ENCODE data around the gene PLCB1. TPM values are rescaled to one million over a fixed set of nuclear protein-coding genes. Genes with fewer than 3 reads are reported as not detected.

Gene PLCB1
- total and polyA plus RNA-seq, 10 of the 15 experiments (the other 5 are each of a cell fraction or from before 2014, with no cell fraction given), result 0.05 to 5.3 (median 0.17) TPM; not detected in 1

DNA sequence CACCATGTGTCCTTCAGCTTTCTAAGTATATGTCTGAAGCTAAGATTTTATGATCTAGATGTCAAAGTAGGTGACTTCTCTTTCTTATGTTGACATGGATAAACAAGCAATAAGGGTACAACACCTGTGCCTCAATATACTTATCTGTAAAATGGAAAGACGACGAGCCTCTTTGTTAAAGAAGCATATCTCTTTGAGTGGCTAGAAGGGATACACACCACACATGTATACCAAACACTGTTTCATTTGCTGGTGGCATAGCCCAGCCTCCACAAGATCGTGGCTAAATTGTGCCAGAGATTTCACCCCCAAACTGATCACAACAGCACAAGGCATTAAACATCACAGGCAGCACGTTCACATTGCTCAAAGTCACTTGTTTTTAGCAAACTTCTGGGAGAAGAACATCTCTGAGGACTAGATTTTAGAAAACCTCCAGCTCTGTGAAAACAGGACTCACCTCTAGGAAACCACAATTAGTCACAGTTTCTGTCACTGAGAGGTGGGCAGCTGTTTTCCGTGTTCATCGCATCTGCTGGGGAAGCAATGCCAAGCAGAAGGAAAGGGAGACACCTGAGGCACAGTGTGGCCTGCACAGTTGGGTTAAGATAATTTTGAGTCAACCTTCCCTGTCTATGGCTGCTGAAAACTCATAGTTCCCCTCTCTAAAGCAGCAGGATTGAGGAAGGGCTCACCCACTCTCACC is 673.8 kb downstream of the PLCB1 start:
- Histone ChIP-seq H4K20me1 (ENCODE audit: control insufficient read depth, insufficient read depth) (no peaks in the 10 kb centered on the region), H3K4me3 (no peak overlapping the region), H3K9ac (ENCODE audit: control insufficient read depth, insufficient read depth, low read length) (no peak overlapping the region), H3K4me1 (ENCODE audit: control insufficient read depth, insufficient read depth, low read length) (no peaks in the 10 kb centered on the region), H3K36me3 (ENCODE audit: control insufficient read depth in 2 of 2, insufficient read depth in 2 of 2, low read length in 1 of 2) (no peaks in the 10 kb centered on the region), H3K27me3 (replicated peaks in 1 of 2; ENCODE audit: control insufficient read depth in 2 of 2, insufficient read depth in 2 of 2, low read length in 1 of 2) (no peaks in the 10 kb centered on the region), H2AFZ (ENCODE audit: control insufficient read depth, low read depth, low read length) (no peak overlapping the region), H3K79me2 (ENCODE audit: control insufficient read depth, insufficient read depth, low read length) (no peaks in the 10 kb centered on the region), H3K27ac (ENCODE audit: control insufficient read depth, insufficient read depth) (no peak overlapping the region), H3K4me2 (ENCODE audit: control insufficient read depth, insufficient read depth) (no peak overlapping the region), H3K9me3 (replicated peaks; ENCODE audit: control insufficient read depth, insufficient read depth, low read length) (no peaks in the 10 kb centered on the region)
- in situ Hi-C loops (cut with MboI), result no loop called here
- DNase-seq (ENCODE audit: low read depth, low spot score), result no peak
- no peak for FAIRE-seq
- POLR2A ChIA-PET, result no interaction called here
- WGBS (ENCODE audit: insufficient coverage, insufficient replicate concordance, low lambda C conversion rate, missing lambda C conversion rate), result 28% methylated on average over 6 of the region's 6 CpGs
- intact Hi-C loops (cut with micrococcal nuclease; ENCODE audit: unreplicated experiment), result no loop called here
- SMC1A ChIA-PET (ENCODE audit: uncharacterized antibody, unreplicated experiment), result interaction anchor here (1.0 kb wide), 1 partner anchor 16 kb away, joined by 3 read pairs; no protein-coding TSS in a partner anchor
- CTCF ChIA-PET, result interaction anchor here (1.0 kb wide), 1 partner anchor 48 kb away, joined by 3 read pairs; no protein-coding TSS in a partner anchor
- BruUV-seq (replicated peaks), result no TSS peak
- peak; percentile 38; the same call in 2 of the 3 replicates for ATAC-seq
- RAD21 ChIA-PET (ENCODE audit: unreplicated experiment), result no interaction called here
- no peak for TF ChIP-seq FOS (IDR thresholded peaks at IDR 0.05; ENCODE audit: borderline replicate concordance, extremely low read depth, insufficient read length)
- no peak for TF ChIP-seq YBX1 (IDR thresholded peaks at IDR 0.05)
- TF ChIP-seq SPI1 (IDR thresholded peaks at IDR 0.05; ENCODE audit: borderline replicate concordance, insufficient read depth, low read depth, low read length), result no peak
- TF ChIP-seq, protein P1, sequence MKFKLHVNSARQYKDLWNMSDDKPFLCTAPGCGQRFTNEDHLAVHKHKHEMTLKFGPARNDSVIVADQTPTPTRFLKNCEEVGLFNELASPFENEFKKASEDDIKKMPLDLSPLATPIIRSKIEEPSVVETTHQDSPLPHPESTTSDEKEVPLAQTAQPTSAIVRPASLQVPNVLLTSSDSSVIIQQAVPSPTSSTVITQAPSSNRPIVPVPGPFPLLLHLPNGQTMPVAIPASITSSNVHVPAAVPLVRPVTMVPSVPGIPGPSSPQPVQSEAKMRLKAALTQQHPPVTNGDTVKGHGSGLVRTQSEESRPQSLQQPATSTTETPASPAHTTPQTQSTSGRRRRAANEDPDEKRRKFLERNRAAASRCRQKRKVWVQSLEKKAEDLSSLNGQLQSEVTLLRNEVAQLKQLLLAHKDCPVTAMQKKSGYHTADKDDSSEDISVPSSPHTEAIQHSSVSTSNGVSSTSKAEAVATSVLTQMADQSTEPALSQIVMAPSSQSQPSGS (IDR thresholded peaks at IDR 0.05; ENCODE audit: low read length), result no peak
- TF ChIP-seq, protein P2, sequence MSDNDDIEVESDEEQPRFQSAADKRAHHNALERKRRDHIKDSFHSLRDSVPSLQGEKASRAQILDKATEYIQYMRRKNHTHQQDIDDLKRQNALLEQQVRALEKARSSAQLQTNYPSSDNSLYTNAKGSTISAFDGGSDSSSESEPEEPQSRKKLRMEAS (IDR thresholded peaks at IDR 0.05; ENCODE audit: low read depth, low read length), result no peak
- TF ChIP-seq PAX5 (IDR thresholded peaks at IDR 0.05; ENCODE audit: borderline replicate concordance, low read depth, low read length), result no peak
- TF ChIP-seq SREBF2 (IDR thresholded peaks at IDR 0.05; ENCODE audit: low read length), result no peak
- TF ChIP-seq ATF3 (IDR thresholded peaks at IDR 0.05; ENCODE audit: borderline replicate concordance, extremely low read depth, low read depth, low read length), result no peak
- TF ChIP-seq EGR1 (IDR thresholded peaks at IDR 0.05; ENCODE audit: borderline replicate concordance in 1 of 2, low read depth in 2 of 2, low read length in 2 of 2), result no peak
- TF ChIP-seq, protein P3, sequence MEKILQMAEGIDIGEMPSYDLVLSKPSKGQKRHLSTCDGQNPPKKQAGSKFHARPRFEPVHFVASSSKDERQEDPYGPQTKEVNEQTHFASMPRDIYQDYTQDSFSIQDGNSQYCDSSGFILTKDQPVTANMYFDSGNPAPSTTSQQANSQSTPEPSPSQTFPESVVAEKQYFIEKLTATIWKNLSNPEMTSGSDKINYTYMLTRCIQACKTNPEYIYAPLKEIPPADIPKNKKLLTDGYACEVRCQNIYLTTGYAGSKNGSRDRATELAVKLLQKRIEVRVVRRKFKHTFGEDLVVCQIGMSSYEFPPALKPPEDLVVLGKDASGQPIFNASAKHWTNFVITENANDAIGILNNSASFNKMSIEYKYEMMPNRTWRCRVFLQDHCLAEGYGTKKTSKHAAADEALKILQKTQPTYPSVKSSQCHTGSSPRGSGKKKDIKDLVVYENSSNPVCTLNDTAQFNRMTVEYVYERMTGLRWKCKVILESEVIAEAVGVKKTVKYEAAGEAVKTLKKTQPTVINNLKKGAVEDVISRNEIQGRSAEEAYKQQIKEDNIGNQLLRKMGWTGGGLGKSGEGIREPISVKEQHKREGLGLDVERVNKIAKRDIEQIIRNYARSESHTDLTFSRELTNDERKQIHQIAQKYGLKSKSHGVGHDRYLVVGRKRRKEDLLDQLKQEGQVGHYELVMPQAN (conservative IDR thresholded peaks at IDR 0.05), result no peak
- no peak for TF ChIP-seq NFXL1 (IDR thresholded peaks at IDR 0.05; ENCODE audit: borderline replicate concordance)
- TF ChIP-seq CHD4 (IDR thresholded peaks at IDR 0.05), result no peak
- no peak for TF ChIP-seq ZNF622 (IDR thresholded peaks at IDR 0.05)
- TF ChIP-seq PML (IDR thresholded peaks at IDR 0.05; ENCODE audit: low read length), result no peak
- no peak for TF ChIP-seq PRDM15 (CRISPR knock-in tag; IDR thresholded peaks at IDR 0.05)
